GM21717 (cell line): ENCODE measurements around the gene LIMS1.
"Not testable (repeated sequence)": the region's sequence is repeated elsewhere in the genome, so short reads cannot be mapped to it uniquely, and the experiment has no call there.

Source experiments
- ATAC-seq: cut with Tn5 transposase; IDR thresholded peaks from one replicate; pipeline ENCODE4 v1.9.1; 2021; ENCODE audit warnings: mild to moderate bottlenecking, moderate library complexity; ENCODE audit not compliant: unreplicated experiment

The LIMS1 gene

GRCh38 chr2:108533832-108534583 is at the start of gene LIMS1:
Gene LIMS1, plus strand, starts transcription at chr2:108534470. Its CDS starts 93 bp downstream, at chr2:108534563.
- ATAC-seq: peak; percentile 92

GRCh38 chr2:108485253-108485652 is 49.0 kb upstream of the LIMS1 start:
- ATAC-seq: no peak

GRCh38 chr2:108490506-108491122 is 43.7 kb upstream of the LIMS1 start:
- no peak for ATAC-seq

GRCh38 chr2:108491848-108492247 is 42.4 kb upstream of the LIMS1 start:
- no peak for ATAC-seq

GRCh38 chr2:108492364-108492763 is 41.9 kb upstream of the LIMS1 start:
- no peak for ATAC-seq

- ATAC-seq: not testable (repeated sequence)
Observed at GRCh38 chr2:108496167-108496566, 38.1 kb upstream of the LIMS1 start.

GRCh38 chr2:108507620-108508019 is 26.6 kb upstream of the LIMS1 start:
- not testable (repeated sequence) for ATAC-seq

GRCh38 chr2:108512431-108512830 is 21.8 kb upstream of the LIMS1 start:
- not testable (repeated sequence) for ATAC-seq

GRCh38 chr2:108514478-108514877 is 19.8 kb upstream of the LIMS1 start:
- ATAC-seq: not testable (repeated sequence)

- ATAC-seq: not testable (repeated sequence)
Observed at GRCh38 chr2:108524688-108525087, 9.6 kb upstream of the LIMS1 start.

GRCh38 chr2:108525258-108525657 is 9.0 kb upstream of the LIMS1 start:
- ATAC-seq: not testable (repeated sequence)

- no peak for ATAC-seq
Observed at GRCh38 chr2:108531674-108532055, 2.6 kb upstream of the LIMS1 start.

GRCh38 chr2:108534584-108535356 is 500 bp downstream of the LIMS1 start:
- ATAC-seq: peak; percentile 38

- ATAC-seq: no peak
Observed at GRCh38 chr2:108535357-108535631, 1.0 kb downstream of the LIMS1 start.

- no peak for ATAC-seq
Observed at GRCh38 chr2:108536133-108536780, 2.0 kb downstream of the LIMS1 start.

GRCh38 chr2:108536911-108537310 is 2.6 kb downstream of the LIMS1 start:
- ATAC-seq: no peak

- ATAC-seq: no peak
Observed at GRCh38 chr2:108538000-108538625, 3.8 kb downstream of the LIMS1 start.

- no peak for ATAC-seq
Observed at GRCh38 chr2:108541451-108541850, 7.2 kb downstream of the LIMS1 start.

GRCh38 chr2:108542071-108542470 is 7.8 kb downstream of the LIMS1 start:
- ATAC-seq: no peak

GRCh38 chr2:108547606-108548005 is 13.3 kb downstream of the LIMS1 start:
- no peak for ATAC-seq
